ENCODE results near the gene CPED1.

GRCh38 chr7:121103579-121103978 lies 115.1 kb downstream of the CPED1 start:
- TF ChIP-seq CTCF (IDR thresholded peaks at IDR 0.05) (no peak), POLR2A (IDR thresholded peaks at IDR 0.05) (no peak), EP300 (IDR thresholded peaks at IDR 0.05) (no peak), POLR2AphosphoS5 (IDR thresholded peaks at IDR 0.05) (no peak)

Data from upper lobe of left lung (tissue), 4 donors.